Activated naive CD8-positive, alpha-beta T cell treated with anti-CD3 and anti-CD28 coated beads, Interleukin-2, amount 50 U/mL, for 24 hours (primary cell): ENCODE data around the gene ZNF385B.

ENCODE experiments used
- ATAC-seq: fragments of 150-1000 bp; cut with Tn5 transposase; one replicate; pipeline ENCODE4 v1.10.0; 2021
- DNase-seq: peaks from one replicate; pipeline ENCODE4 v3.0.0; 2021
- H3K27ac Mint-ChIP-seq: one replicate; pipeline ENCODE4 v1.8.0; 2021; ENCODE audit warnings: mild to moderate bottlenecking, mixed read lengths
- H3K27me3 Mint-ChIP-seq: one replicate; pipeline ENCODE4 v1.8.0; 2021; ENCODE audit warnings: mixed read lengths
- H3K36me3 Mint-ChIP-seq: one replicate; pipeline ENCODE4 v1.8.0; 2021; ENCODE audit warnings: low read depth, mixed read lengths
- H3K4me1 Mint-ChIP-seq: one replicate; pipeline ENCODE4 v1.8.0; 2021; ENCODE audit warnings: mixed read lengths
- H3K4me3 Mint-ChIP-seq: one replicate; pipeline ENCODE4 v1.8.0; 2021; ENCODE audit warnings: mild to moderate bottlenecking, moderate library complexity, mixed read lengths
- H3K9me3 Mint-ChIP-seq: one replicate; pipeline ENCODE4 v1.8.0; 2021; ENCODE audit warnings: mixed read lengths

The ZNF385B gene

GRCh38 chr2:179712825-179713224 is 148.6 kb downstream of the ZNF385B start:
- Mint-ChIP-seq H3K4me3 (no peak overlapping the region), H3K9me3 (no peaks in the 10 kb centered on the region), H3K36me3 (no peaks in the 10 kb centered on the region), H3K4me1 (no peaks in the 10 kb centered on the region), H3K27me3 (peaks cover 5% of the 10 kb centered on the region), H3K27ac (no peak overlapping the region)
- ATAC-seq (no peak), DNase-seq (no peak)

- no peak overlapping the region for H3K27ac Mint-ChIP-seq
- DNase-seq (no peak), ATAC-seq (no peak)
- no peaks in the 10 kb centered on the region for H3K9me3 Mint-ChIP-seq
- H3K27me3 Mint-ChIP-seq, result peaks cover 3% of the 10 kb centered on the region
- no peaks in the 10 kb centered on the region for H3K4me1 Mint-ChIP-seq
- no peak overlapping the region for H3K4me3 Mint-ChIP-seq
- H3K36me3 Mint-ChIP-seq, result no peaks in the 10 kb centered on the region
These were observed 150.0 kb downstream of the ZNF385B start for GRCh38 chr2:179711375-179711774.

- Mint-ChIP-seq H3K36me3 (no peaks in the 10 kb centered on the region), H3K27me3 (no peaks in the 10 kb centered on the region), H3K27ac (no peak overlapping the region), H3K9me3 (no peaks in the 10 kb centered on the region), H3K4me1 (no peaks in the 10 kb centered on the region), H3K4me3 (no peak overlapping the region)
- no peak for ATAC-seq
- DNase-seq, result no peak
These were observed 157.7 kb downstream of the ZNF385B start for GRCh38 chr2:179703702-179704101.

- Mint-ChIP-seq H3K36me3 (no peaks in the 10 kb centered on the region), H3K4me3 (no peak overlapping the region), H3K4me1 (no peaks in the 10 kb centered on the region), H3K27ac (no peak overlapping the region), H3K9me3 (no peaks in the 10 kb centered on the region), H3K27me3 (no peaks in the 10 kb centered on the region)
- DNase-seq (no peak), ATAC-seq (no peak)
These were observed 158.5 kb downstream of the ZNF385B start for GRCh38 chr2:179702912-179703311.

GRCh38 chr2:179701524-179702110 is 159.8 kb downstream of the ZNF385B start:
- Mint-ChIP-seq H3K9me3 (no peaks in the 10 kb centered on the region), H3K27me3 (no peaks in the 10 kb centered on the region), H3K4me1 (no peaks in the 10 kb centered on the region), H3K27ac (no peak overlapping the region), H3K36me3 (no peaks in the 10 kb centered on the region), H3K4me3 (no peak overlapping the region)
- DNase-seq (no peak), ATAC-seq (no peak)

GRCh38 chr2:179695486-179695885 is 165.9 kb downstream of the ZNF385B start:
- Mint-ChIP-seq H3K9me3 (peaks cover 4% of the 10 kb centered on the region), H3K27ac (no peak overlapping the region), H3K36me3 (no peaks in the 10 kb centered on the region), H3K27me3 (no peaks in the 10 kb centered on the region), H3K4me3 (no peak overlapping the region), H3K4me1 (no peaks in the 10 kb centered on the region)
- ATAC-seq (no peak), DNase-seq (no peak)

- no peaks in the 10 kb centered on the region for H3K4me1 Mint-ChIP-seq
- no peak overlapping the region for H3K4me3 Mint-ChIP-seq
- no peak overlapping the region for H3K27ac Mint-ChIP-seq
- no peaks in the 10 kb centered on the region for H3K27me3 Mint-ChIP-seq
- DNase-seq, result no peak
- peaks cover 4% of the 10 kb centered on the region for H3K9me3 Mint-ChIP-seq
- no peaks in the 10 kb centered on the region for H3K36me3 Mint-ChIP-seq
- no peak for ATAC-seq
These were observed 166.4 kb downstream of the ZNF385B start for GRCh38 chr2:179694963-179695362.

- no peak overlapping the region for H3K4me3 Mint-ChIP-seq
- ATAC-seq (no peak), DNase-seq (no peak)
- no peaks in the 10 kb centered on the region for H3K27me3 Mint-ChIP-seq
- no peaks in the 10 kb centered on the region for H3K4me1 Mint-ChIP-seq
- H3K9me3 Mint-ChIP-seq, result peaks cover 4% of the 10 kb centered on the region
- no peak overlapping the region for H3K27ac Mint-ChIP-seq
- H3K36me3 Mint-ChIP-seq, result no peaks in the 10 kb centered on the region
These were observed 168.8 kb downstream of the ZNF385B start for GRCh38 chr2:179692610-179693009.

- ATAC-seq, result no peak
- H3K27ac Mint-ChIP-seq, result no peak overlapping the region
- H3K9me3 Mint-ChIP-seq, result peaks cover 4% of the 10 kb centered on the region
These were observed 169.4 kb downstream of the ZNF385B start for GRCh38 chr2:179692043-179692442.

GRCh38 chr2:179691235-179691634 is 170.2 kb downstream of the ZNF385B start:
- Mint-ChIP-seq H3K4me3 (no peak overlapping the region), H3K27ac (no peak overlapping the region), H3K4me1 (no peaks in the 10 kb centered on the region), H3K9me3 (peaks cover 4% of the 10 kb centered on the region), H3K36me3 (no peaks in the 10 kb centered on the region), H3K27me3 (no peaks in the 10 kb centered on the region)
- no peak for DNase-seq
- ATAC-seq, result no peak

More at GRCh38 chr2:179692043-179692442, 169.4 kb downstream of the ZNF385B start:
- H3K4me1 Mint-ChIP-seq, result no peaks in the 10 kb centered on the region
- no peak for DNase-seq
- no peak overlapping the region for H3K4me3 Mint-ChIP-seq
- H3K36me3 Mint-ChIP-seq, result no peaks in the 10 kb centered on the region
- H3K27me3 Mint-ChIP-seq, result no peaks in the 10 kb centered on the region

- DNase-seq (no peak), ATAC-seq (no peak)
- Mint-ChIP-seq H3K4me1 (no peaks in the 10 kb centered on the region), H3K27me3 (no peaks in the 10 kb centered on the region), H3K9me3 (peaks cover 3% of the 10 kb centered on the region), H3K36me3 (no peaks in the 10 kb centered on the region), H3K4me3 (no peak overlapping the region), H3K27ac (no peak overlapping the region)
These were observed 174.6 kb downstream of the ZNF385B start for GRCh38 chr2:179686718-179687342.

- Mint-ChIP-seq H3K36me3 (no peaks in the 10 kb centered on the region), H3K4me1 (no peaks in the 10 kb centered on the region), H3K9me3 (peaks cover 3% of the 10 kb centered on the region), H3K27ac (no peak overlapping the region), H3K4me3 (no peak overlapping the region), H3K27me3 (no peaks in the 10 kb centered on the region)
- DNase-seq (no peak), ATAC-seq (no peak)
These were observed 175.3 kb downstream of the ZNF385B start for GRCh38 chr2:179686069-179686468.

GRCh38 chr2:179685146-179685545 is 176.3 kb downstream of the ZNF385B start:
- H3K9me3 Mint-ChIP-seq, result peaks cover 3% of the 10 kb centered on the region
- DNase-seq (no peak), ATAC-seq (no peak)
- no peaks in the 10 kb centered on the region for H3K36me3 Mint-ChIP-seq
- H3K4me3 Mint-ChIP-seq, result no peak overlapping the region
- no peaks in the 10 kb centered on the region for H3K4me1 Mint-ChIP-seq
- no peaks in the 10 kb centered on the region for H3K27me3 Mint-ChIP-seq
- H3K27ac Mint-ChIP-seq, result no peak overlapping the region

- H3K4me1 Mint-ChIP-seq, result no peaks in the 10 kb centered on the region
These were observed 178.7 kb downstream of the ZNF385B start for GRCh38 chr2:179682756-179683155.

GRCh38 chr2:179677746-179678505 is 183.5 kb downstream of the ZNF385B start:
- no peak for DNase-seq
- H3K27ac Mint-ChIP-seq, result no peak overlapping the region
- H3K4me1 Mint-ChIP-seq, result no peaks in the 10 kb centered on the region
- H3K4me3 Mint-ChIP-seq, result no peak overlapping the region
- no peaks in the 10 kb centered on the region for H3K9me3 Mint-ChIP-seq
- no peak for ATAC-seq
- H3K36me3 Mint-ChIP-seq, result no peaks in the 10 kb centered on the region
- H3K27me3 Mint-ChIP-seq, result no peaks in the 10 kb centered on the region

More at GRCh38 chr2:179682756-179683155, 178.7 kb downstream of the ZNF385B start:
- ATAC-seq, result no peak
- no peaks in the 10 kb centered on the region for H3K27me3 Mint-ChIP-seq
- no peaks in the 10 kb centered on the region for H3K36me3 Mint-ChIP-seq
- H3K4me3 Mint-ChIP-seq, result no peak overlapping the region
- peaks cover 3% of the 10 kb centered on the region for H3K9me3 Mint-ChIP-seq
- DNase-seq, result no peak
- H3K27ac Mint-ChIP-seq, result no peak overlapping the region
